Measurements from ENCODE around the gene GPR55. TPM values are rescaled to one million over a fixed set of nuclear protein-coding genes. Genes with fewer than 3 reads are reported as not detected.

The GPR55 gene, protein sequence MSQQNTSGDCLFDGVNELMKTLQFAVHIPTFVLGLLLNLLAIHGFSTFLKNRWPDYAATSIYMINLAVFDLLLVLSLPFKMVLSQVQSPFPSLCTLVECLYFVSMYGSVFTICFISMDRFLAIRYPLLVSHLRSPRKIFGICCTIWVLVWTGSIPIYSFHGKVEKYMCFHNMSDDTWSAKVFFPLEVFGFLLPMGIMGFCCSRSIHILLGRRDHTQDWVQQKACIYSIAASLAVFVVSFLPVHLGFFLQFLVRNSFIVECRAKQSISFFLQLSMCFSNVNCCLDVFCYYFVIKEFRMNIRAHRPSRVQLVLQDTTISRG
- not detected in 2 replicates for total RNA-seq (2021; fragmentation: NEBNext Ultra II Directional; extraction: Animal tissue kit (Norgen Biotek cat#: 25700))
- polyA plus RNA-seq (2011; rRNA removed), result not detected in 2 replicates
- polyA plus RNA-seq (2011; cell fraction: cytosol; rRNA removed), result not detected
- not detected for polyA plus RNA-seq (2011; cell fraction: nucleus; rRNA removed)
- polyA plus RNA-seq (2012, experiment 1 of 2), result not detected in 4 replicates
- polyA plus RNA-seq (2012, experiment 2 of 2), result not detected
- polyA plus RNA-seq (2013, experiment 1 of 2), result not detected
- polyA plus RNA-seq (2013, experiment 2 of 2), result not detected
- not detected in 2 replicates for polyA minus RNA-seq (2011; rRNA and poly(A)+ RNA removed)
- not detected for polyA minus RNA-seq (2011; cell fraction: cytosol; rRNA and poly(A)+ RNA removed)
- not detected for polyA minus RNA-seq (2011; cell fraction: nucleus; rRNA and poly(A)+ RNA removed)
- long read RNA-seq, experiment 1, result 0 reads
- long read RNA-seq, experiment 2, result 0 reads

DNA sequence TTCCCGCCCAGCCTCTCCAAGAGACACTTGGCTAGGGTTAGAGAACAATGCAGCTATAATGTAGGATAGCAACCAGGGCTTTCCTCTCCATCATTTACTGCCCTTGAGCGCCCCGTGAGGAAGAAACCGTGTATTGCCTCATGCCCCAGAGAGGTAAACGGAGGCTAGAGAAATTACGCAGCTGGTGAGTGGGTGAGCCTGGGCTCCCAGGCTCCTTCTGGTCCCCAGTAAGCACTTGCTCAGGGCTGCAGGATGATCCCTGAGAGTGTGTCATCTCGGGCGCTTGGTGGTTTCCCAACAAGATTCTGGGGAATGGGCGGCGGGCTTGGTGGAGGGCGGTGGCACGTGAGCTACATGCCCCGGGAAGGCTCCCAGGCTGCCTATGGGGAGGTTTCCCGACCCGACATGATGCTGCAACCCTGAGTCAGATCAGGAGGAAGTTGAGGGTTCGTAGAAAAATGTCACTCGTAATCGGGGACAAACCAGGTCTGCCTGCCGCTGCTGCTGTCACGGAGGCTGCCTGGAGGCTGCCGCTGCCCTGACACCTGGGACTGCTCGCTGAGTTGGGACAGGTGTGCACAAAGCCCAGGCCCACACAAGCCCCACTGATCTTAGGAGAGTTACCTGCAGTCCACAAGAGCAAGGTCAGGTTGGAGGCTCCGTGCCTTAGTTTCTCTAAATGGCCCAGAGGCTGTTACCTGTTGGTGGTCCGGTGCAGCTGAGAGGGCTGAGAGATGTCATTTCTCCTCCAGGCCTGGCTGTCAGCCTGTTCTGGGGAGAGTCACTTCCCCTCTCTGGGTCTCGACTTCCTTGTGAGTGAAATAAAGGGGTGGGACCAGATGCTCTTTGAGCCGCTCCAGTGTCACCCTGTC is at the start of gene GPR55:
Gene GPR55, minus strand, starts transcription at position 773 of the 872 bp plus-strand sequence. CDS start 14,280 bp downstream, outside the sequence.
- H3K9ac ChIP-seq (replicated peaks in 1 of 4; ENCODE audit: extremely low read depth in 1 of 4, low read depth in 3 of 4, low read length in 3 of 4), result no peak within 1 kb of the TSS
- H3K14ac ChIP-seq (ENCODE audit: insufficient read length), result no peak within 1 kb of the TSS

More for the DNA sequence above, at the start of gene GPR55:
- Histone ChIP-seq H4K8ac (ENCODE audit: extremely low read depth, insufficient read depth, low read length) (peak within 1 kb of the TSS; percentile 47; the same call in 1 of the 2 replicates), H2BK12ac (ENCODE audit: low read depth, low read length) (peak within 1 kb of the TSS; percentile 39; the same call in 1 of the 2 replicates), H2BK20ac (ENCODE audit: low read length) (no peak within 1 kb of the TSS), H3K23ac (ENCODE audit: insufficient read length) (no peak within 1 kb of the TSS), H2BK15ac (ENCODE audit: low read length) (no peak within 1 kb of the TSS), H3K4ac (replicated peaks; ENCODE audit: insufficient read length, low read depth, low read length) (no peak within 1 kb of the TSS), H3K18ac (ENCODE audit: extremely low read depth, low read length) (no peak within 1 kb of the TSS), H4K5ac (ENCODE audit: insufficient read length, low read depth, low read length) (no peak within 1 kb of the TSS), H2AFZ (ENCODE audit: low read length) (peak within 1 kb of the TSS; percentile 48; the same call in 1 of the 2 replicates), H2AK5ac (ENCODE audit: low read depth, low read length) (no peak within 1 kb of the TSS), H4K91ac (replicated peaks; ENCODE audit: insufficient read length, low read length) (no peak within 1 kb of the TSS), H2BK120ac (replicated peaks; ENCODE audit: low read depth, low read length) (no peak within 1 kb of the TSS), H3K9me3 (ENCODE audit: insufficient read depth in 2 of 2, low read depth in 1 of 2, low read length in 1 of 2) (no peaks in the 10 kb centered on the region), H3K27me3 (replicated peaks in 1 of 4; ENCODE audit: control insufficient read depth in 3 of 4, extremely low read depth in 1 of 4, insufficient read depth in 3 of 4, low read length in 3 of 4) (no peaks in the 10 kb centered on the region), H4K20me1 (replicated peaks in 1 of 2; ENCODE audit: control insufficient read depth in 1 of 2, insufficient read depth in 2 of 2, low read length in 2 of 2) (no peaks in the 10 kb centered on the region), H2BK5ac (ENCODE audit: low read depth, low read length) (no peak within 1 kb of the TSS; the same call in 1 of the 2 replicates), H3K4me3 (ENCODE audit: extremely low read depth in 1 of 4, insufficient read depth in 2 of 4, low read depth in 3 of 4, low read length in 4 of 4) (no peak within 1 kb of the TSS), H3K79me2 (ENCODE audit: control insufficient read depth in 1 of 2, insufficient read depth in 2 of 2, low read length in 2 of 2) (no peaks in the 10 kb centered on the region), H3K4me2 (ENCODE audit: insufficient read depth in 1 of 2, low read depth in 2 of 2, low read length in 2 of 2) (no peak within 1 kb of the TSS), H3K27ac (ENCODE audit: low read depth, low read length) (no peak within 1 kb of the TSS), H3K56ac (replicated peaks; ENCODE audit: insufficient read length, low read depth, low read length) (no peak within 1 kb of the TSS), H3K23me2 (ENCODE audit: low read depth, low read length) (no peaks in the 10 kb centered on the region), H3K79me1 (ENCODE audit: low read depth, low read length) (no peaks in the 10 kb centered on the region), H3K36me3 (ENCODE audit: control insufficient read depth in 2 of 4, insufficient read depth in 4 of 4, low read length in 3 of 4) (no peaks in the 10 kb centered on the region), H3K4me1 (replicated peaks in 1 of 4; ENCODE audit: control insufficient read depth in 3 of 4, insufficient read depth in 4 of 4, low read length in 3 of 4) (peaks cover 0 to 3% (median 2%) of the 10 kb centered on the region in 4 experiments; a peak in 2 of 7 replicates)
- TF ChIP-seq KDM5A (IDR thresholded peaks at IDR 0.05; ENCODE audit: low read length) (no peak), RAD21 (IDR thresholded peaks at IDR 0.05 in 1 of 2, conservative IDR thresholded peaks at IDR 0.05 in 1 of 2; ENCODE audit: low read depth in 2 of 2, low read length in 2 of 2) (peak; percentile 66 to 76)
- TF ChIP-seq, protein P1, sequence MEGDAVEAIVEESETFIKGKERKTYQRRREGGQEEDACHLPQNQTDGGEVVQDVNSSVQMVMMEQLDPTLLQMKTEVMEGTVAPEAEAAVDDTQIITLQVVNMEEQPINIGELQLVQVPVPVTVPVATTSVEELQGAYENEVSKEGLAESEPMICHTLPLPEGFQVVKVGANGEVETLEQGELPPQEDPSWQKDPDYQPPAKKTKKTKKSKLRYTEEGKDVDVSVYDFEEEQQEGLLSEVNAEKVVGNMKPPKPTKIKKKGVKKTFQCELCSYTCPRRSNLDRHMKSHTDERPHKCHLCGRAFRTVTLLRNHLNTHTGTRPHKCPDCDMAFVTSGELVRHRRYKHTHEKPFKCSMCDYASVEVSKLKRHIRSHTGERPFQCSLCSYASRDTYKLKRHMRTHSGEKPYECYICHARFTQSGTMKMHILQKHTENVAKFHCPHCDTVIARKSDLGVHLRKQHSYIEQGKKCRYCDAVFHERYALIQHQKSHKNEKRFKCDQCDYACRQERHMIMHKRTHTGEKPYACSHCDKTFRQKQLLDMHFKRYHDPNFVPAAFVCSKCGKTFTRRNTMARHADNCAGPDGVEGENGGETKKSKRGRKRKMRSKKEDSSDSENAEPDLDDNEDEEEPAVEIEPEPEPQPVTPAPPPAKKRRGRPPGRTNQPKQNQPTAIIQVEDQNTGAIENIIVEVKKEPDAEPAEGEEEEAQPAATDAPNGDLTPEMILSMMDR (IDR thresholded peaks at IDR 0.05; ENCODE audit: control extremely low read depth in 1 of 3, insufficient read depth in 1 of 3, low read depth in 1 of 3, low read length in 3 of 3), result peak; percentile 61 to 78 (median 73)
- TF ChIP-seq, protein P2, sequence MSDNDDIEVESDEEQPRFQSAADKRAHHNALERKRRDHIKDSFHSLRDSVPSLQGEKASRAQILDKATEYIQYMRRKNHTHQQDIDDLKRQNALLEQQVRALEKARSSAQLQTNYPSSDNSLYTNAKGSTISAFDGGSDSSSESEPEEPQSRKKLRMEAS (IDR thresholded peaks at IDR 0.05), result 0 out of 2 replicates have a peak, but pooled peaks have one; percentile 18
- peak; percentile 75 for FAIRE-seq
- 77% methylated on average over 26 of the region's 26 CpGs; no CpG with 5 or more reads in 1 of the 2 experiments for WGBS, 2 experiments (ENCODE audit: extremely low coverage in 1 of 2, insufficient coverage in 1 of 2, insufficient read length in 1 of 2, insufficient replicate concordance in 2 of 2, low coverage in 1 of 2, low lambda C conversion rate in 2 of 2, missing lambda C conversion rate in 1 of 2)
- POLR2A ChIA-PET (ENCODE audit: partially characterized antibody), result interaction anchor here (1.1 to 1.8 kb wide), 3 partner anchors 52 to 82 kb away, joined by 3 to 7 read pairs (median 3); no protein-coding TSS in a partner anchor
- CTCF ChIA-PET (ENCODE audit: partially characterized antibody), result interaction anchor here (0.6 to 15.3 kb wide), 45 partner anchors 9 to 493 kb away, joined by 3 to 332 read pairs (median 4); partner anchors contain the start of gene SPATA3
- peak in 1 of 2 experiments; percentile 83 for DNase-seq (ENCODE audit: low read depth in 1 of 2, low spot score in 2 of 2)

Measured in H1 (cell line).